Activated CD4-positive, alpha-beta T cell treated with anti-CD3 and anti-CD28 coated beads for 4 hours (primary cell): ENCODE measurements around the gene LTBR.

Experiments
- DNase-seq, 2 donors: peaks; one replicate each; pipeline ENCODE4 v3.0.0-alpha.2; 2020

The LTBR gene

GRCh38 chr12:6368906-6369525, 14.9 kb upstream of the LTBR start:
- no peak for DNase-seq

- DNase-seq, result no peak
These were observed 13.9 kb upstream of the LTBR start for GRCh38 chr12:6369916-6370575.

- no peak for DNase-seq
These were observed 13.4 kb upstream of the LTBR start for GRCh38 chr12:6370576-6370935.

- no peak for DNase-seq
These were observed 12.8 kb upstream of the LTBR start for GRCh38 chr12:6370994-6371754.

- no peak for DNase-seq
These were observed 11.5 kb upstream of the LTBR start for GRCh38 chr12:6372403-6373003.

- DNase-seq, result no peak
These were observed 10.8 kb upstream of the LTBR start for GRCh38 chr12:6373022-6373787.

GRCh38 chr12:6374028-6374785, 9.8 kb upstream of the LTBR start:
- DNase-seq, result no peak

- DNase-seq, result no peak
These were observed 9.2 kb upstream of the LTBR start for GRCh38 chr12:6374786-6375160.

GRCh38 chr12:6375269-6376078, 8.5 kb upstream of the LTBR start, which contains the start of gene SCNN1A:
Gene SCNN1A, minus strand, starts transcription at chr12:6375563. Its CDS starts 780 bp downstream, at chr12:6374783.
- no peak for DNase-seq

- no peak for DNase-seq
These were observed 7.7 kb upstream of the LTBR start for GRCh38 chr12:6376079-6376869.

GRCh38 chr12:6376870-6377666, 6.9 kb upstream of the LTBR start:
- no peak for DNase-seq

- no peak for DNase-seq
These were observed 6.3 kb upstream of the LTBR start for GRCh38 chr12:6377667-6377994.

- no peak for DNase-seq
These were observed 5.1 kb upstream of the LTBR start for GRCh38 chr12:6378709-6379472.

- no peak for DNase-seq
These were observed 3.5 kb upstream of the LTBR start for GRCh38 chr12:6380141-6381121.

- DNase-seq, result no peak
These were observed 1.6 kb upstream of the LTBR start for GRCh38 chr12:6382371-6382770.

- DNase-seq, result no peak
These were observed 980 bp upstream of the LTBR start for GRCh38 chr12:6382982-6383381.
